Measurements from ENCODE around the gene DDX39A.
"Not testable (repeated sequence)": the region's sequence is repeated elsewhere in the genome, so short reads cannot be mapped to it uniquely, and the experiment has no call there.

The DDX39A gene

DNA sequence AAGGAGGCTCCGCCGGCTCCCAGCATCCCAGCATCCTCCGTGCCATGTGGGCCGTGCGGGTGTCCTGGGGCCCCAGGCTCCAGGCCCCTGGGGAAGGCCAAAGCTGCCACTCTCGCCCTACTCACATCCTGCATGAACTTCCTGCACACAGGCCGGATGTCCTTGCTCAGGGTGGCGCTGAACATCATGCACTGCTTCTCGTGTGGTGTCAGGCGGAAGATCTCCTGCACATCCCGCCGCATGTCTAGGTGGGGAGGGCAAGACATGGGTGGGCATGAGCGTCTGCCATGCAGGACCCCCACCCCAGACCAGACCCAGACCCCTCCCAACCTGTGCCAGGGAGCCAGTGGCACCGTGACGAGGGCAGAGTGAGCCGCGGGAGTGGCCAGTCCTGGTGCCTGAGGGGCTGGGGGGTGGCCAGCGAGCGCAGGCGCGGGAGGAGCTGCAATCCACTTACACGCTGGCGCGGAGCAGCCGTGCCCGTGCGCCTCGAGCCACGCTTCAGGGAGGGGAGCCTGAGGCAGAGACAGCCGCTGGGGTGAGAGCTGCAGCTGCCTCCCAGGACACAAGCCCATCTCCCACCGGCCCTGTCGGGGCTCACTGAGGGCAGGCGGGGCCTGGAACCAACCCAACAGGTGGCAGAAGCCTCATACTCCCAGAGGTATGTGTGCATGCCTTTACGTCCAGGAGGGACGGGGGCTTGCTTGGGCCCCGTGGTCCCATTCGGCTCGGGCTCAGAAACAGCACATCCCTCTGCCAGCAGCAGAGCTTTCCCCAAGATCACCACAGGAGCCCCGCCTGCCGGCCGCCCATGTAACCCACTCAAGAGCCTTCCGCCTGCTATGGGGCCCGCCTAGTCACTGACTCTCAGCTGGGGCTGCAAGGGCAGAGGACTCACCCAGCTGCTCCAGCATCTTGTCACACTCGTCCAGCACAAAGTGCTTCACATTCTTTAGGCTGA, 8.8 kb downstream of the DDX39A start:
- DNase-seq (ENCODE audit: extremely low spot score, insufficient read length, low read depth) (no peak), FAIRE-seq (no peak)

DNA sequence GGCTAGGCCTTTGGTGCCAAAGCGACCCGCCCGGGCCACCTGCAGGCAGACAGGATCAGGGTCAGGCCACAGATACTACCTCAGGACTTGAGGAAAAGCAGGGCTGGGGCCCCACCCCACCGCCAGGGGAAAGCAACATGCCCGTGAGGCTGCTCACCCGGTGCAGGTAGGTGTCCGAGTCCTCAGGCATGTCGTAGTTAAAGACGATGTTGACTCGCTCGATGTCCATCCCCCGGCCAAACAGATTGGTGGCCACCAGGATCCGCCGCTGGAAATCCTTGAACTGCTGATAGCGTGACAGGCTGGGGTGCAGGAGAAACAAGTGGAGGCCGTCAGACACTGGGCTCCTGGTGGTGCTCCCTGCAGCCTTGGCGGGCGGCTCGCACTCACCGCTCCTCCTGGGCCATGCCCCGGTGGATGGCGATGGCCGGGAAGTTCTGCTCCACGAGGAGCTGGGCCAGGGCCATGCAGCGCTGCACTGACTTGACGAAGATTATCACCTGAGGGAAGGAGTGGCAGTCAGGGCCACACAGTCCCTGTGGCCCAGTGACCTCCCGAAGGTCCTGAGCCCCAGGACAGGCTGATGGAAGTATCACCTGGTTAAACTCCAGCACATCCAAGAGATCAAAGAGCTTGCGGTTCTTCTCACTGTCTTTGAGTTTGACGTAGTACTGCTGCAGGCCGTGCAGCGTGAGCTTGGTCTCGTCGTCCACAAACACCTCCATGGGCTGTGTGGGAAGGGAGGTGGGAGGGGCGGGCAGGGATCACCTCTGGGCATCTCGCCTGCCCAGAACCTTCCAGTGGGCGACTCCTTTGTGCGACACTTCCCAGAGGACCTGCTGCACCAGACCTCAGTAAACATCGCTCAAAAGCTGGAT, 9.8 kb downstream of the DDX39A start:
- no peak for DNase-seq (ENCODE audit: extremely low spot score, insufficient read length, low read depth)
- FAIRE-seq = no peak

DNA sequence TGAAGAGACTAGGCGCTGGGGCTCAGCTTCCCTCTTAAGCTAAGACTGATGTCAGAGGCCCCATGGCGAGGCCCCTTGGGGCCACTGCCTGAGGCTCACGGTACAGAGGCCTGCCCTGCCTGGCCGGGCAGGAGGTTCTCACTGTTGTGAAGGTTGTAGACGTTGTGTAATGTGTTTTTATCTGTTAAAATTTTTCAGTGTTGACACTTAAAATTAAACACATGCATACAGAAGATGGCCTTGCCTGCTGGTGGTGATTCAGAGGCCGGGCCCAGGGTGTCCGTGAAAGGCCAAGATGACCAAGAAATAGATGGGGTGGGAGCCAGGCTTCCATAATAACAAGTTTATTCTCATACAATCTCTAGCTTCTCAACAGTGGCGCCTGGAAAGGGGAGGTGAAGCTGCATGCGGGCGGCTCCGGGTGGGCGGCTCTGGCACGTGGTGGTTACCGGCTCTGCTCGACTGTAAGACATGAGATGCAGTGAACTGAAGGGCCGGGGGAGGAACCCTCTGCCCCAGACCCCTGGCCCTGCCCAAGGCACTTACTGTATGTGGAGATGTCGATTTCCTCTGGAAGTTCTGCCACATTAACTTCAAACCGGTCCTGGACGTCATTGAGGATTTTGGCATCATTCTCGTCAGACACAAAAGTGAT, 10.5 kb downstream of the DDX39A start:
- no peak for DNase-seq (ENCODE audit: extremely low spot score, insufficient read length, low read depth)

DNA sequence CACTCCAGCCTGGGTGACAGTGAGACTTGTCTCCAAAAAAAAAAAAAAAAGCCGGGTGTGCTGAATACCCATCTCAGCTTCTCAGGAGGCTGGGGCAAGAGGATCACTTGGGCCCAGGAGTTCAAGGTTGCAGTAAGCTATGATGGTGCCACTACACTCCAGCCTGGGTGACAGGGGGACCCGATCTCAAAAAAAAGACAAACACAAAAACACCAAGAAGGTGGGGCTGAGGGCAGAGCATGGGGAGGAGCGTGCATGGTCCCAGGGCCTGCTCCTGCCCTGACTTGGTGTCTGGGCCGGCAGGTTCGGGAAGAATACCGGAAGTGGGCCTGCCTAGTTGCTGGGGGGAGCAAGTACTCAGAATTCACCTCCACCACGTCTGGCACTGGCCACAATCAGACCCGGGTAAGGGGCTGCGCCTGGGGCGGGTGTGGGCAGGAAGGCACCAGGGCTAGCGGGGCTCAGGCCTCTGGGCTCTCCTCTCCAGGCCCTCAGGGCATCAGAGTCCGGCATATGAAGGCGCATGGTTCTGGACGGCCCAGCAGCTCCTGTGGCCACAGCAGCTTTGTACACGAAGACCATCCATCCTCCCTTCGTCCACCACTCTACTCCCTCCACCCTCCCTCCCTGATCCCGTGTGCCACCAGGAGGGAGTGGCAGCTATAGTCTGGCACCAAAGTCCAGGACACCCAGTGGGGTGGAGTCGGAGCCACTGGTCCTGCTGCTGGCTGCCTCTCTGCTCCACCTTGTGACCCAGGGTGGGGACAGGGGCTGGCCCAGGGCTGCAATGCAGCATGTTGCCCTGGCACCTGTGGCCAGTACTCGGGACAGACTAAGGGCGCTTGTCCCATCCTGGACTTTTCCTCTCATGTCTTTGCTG, 11.3 kb downstream of the DDX39A start:
- DNase-seq (ENCODE audit: extremely low spot score, insufficient read length, low read depth) (no peak), FAIRE-seq (no peak)

More for the DNA sequence above, 10.5 kb downstream of the DDX39A start:
- no peak for FAIRE-seq

DNA sequence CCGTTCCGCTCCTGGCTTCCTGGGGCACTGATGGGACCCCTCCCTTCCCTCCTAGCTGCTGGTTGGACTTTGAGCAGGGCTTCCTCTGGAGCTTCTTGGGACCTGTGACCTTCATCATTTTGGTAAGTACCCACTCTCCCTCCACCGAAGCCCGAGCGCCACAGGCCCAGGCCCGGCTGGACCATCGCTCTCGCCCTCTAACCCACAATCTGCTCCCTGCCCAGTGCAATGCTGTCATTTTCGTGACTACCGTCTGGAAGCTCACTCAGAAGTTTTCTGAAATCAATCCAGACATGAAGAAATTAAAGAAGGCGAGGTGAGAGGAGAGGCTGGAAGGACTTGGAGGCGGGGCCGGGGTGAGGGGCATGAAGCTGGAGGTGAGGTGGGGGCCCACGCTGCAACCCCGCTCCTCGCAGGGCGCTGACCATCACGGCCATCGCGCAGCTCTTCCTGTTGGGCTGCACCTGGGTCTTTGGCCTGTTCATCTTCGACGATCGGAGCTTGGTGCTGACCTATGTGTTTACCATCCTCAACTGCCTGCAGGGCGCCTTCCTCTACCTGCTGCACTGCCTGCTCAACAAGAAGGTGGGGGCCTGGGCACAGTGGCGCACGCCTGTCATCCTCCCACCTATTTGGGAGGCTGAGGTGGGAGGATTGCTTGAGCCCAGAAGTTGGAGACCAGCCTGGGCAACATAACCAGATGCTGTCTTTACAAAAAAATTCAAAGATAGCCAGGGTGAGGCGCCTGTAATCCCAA, 12.3 kb downstream of the DDX39A start:
- FAIRE-seq (no peak), DNase-seq (ENCODE audit: extremely low spot score, insufficient read length, low read depth) (no peak)

DNA sequence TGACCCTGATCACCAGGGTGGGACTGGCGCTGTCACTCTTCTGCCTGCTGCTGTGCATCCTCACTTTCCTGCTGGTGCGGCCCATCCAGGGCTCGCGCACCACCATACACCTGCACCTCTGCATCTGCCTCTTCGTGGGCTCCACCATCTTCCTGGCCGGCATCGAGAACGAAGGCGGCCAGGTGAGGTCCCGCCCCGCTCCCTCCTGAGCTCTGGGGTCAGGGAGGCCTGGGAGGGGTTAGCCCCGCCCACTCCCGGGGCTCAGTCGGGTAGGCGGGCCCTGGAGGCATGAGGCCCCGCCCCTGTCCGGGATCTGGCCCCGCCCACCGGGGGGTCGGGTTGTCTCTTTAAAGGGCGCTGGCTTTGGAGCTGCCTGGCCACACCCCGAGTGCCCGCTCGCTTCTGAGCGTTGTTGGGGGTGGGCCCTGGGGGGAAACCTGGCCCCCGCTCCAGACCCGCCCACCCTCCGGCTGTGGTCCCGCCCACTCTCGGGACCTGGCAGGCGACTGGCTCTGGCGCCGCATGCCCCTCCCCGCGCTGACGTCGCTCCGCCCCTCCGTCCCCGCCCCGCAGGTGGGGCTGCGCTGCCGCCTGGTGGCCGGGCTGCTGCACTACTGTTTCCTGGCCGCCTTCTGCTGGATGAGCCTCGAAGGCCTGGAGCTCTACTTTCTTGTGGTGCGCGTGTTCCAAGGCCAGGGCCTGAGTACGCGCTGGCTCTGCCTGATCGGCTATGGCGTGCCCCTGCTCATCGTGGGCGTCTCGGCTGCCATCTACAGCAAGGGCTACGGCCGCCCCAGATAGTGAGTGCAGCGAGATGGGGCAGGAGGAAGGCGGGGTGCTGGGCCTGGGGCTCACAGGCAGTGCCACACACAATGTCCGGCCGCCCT, 13.1 kb downstream of the DDX39A start:
- FAIRE-seq = peak; percentile 92
- peak; percentile 95 for DNase-seq (ENCODE audit: extremely low spot score, insufficient read length, low read depth)

DNA sequence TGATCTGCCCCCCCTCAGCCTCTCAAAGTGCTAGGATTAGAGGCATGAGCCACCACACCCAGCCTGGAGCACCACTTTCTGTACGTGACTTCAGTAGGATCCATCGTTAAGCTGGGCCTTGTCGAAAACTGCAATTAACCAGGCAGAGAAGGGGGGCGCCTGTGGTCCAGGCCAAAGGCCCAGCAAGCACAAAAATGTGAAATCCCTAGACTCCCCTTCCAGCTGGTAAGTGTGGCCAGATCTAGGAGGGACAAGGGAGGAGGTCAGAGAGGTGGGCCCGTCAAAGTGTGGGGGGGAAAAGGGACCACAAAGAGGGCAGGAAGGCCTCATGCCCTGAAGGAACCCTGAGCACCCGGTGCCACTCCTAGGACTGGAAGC, 13.8 kb downstream of the DDX39A start:
- FAIRE-seq = no peak
- no peak for DNase-seq (ENCODE audit: extremely low spot score, insufficient read length, low read depth)

DNA sequence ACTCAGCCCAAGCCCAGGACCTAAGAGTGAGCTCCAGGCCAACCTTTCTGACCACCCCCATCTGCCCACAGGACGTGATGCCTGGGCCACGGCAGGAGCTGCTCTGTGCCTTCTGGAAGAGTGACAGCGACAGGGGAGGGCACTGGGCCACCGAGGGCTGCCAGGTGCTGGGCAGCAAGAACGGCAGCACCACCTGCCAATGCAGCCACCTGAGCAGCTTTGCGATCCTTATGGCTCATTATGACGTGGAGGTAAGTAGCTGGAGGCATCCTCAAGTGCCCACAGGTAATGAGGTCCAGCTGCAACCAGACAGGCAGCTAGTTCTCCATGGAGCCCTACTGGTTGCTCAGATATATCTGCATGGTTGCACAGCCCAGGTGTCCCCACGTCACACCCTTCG, 14.8 kb downstream of the DDX39A start:
- FAIRE-seq = no peak
- DNase-seq (ENCODE audit: extremely low spot score, insufficient read length, low read depth) = no peak

DNA sequence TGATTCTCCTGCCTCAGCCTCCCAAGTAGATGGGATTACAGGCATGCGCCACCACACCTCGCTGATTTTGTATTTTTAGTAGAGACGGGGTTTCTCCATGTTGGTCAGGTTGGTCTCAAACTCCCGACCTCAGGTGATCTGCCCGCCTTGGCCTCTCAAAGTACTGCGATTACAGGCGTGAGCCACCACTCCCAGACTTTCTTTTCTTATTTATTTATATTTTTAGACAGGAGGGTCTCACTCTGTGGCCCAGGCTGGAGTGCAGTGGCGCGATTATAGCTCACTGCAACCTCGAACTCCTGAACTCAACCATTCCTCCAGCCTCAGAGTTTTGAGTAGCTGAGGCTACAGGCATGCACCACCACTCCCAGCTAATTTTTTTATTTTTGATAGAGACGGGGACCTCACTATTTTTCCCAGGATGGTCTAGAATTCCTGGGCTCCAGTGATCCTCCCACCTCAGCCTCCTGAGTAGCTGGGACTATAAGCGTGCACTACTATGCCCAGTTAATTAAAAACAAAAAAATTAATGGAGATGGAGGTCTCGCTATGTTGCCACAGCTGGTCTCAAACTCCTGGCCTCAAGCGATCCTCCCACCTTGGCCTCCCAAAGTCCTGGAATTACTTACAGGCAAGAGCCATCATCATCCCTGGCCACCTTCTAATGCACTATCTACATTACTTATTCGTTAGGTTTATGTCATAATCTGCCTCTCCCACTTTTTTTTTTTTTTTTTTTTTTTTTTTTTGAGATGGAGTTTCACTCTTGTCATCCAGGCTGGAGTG, 15.8 kb downstream of the DDX39A start:
- not testable (repeated sequence) for DNase-seq (ENCODE audit: extremely low spot score, insufficient read length, low read depth); FAIRE-seq

DNA sequence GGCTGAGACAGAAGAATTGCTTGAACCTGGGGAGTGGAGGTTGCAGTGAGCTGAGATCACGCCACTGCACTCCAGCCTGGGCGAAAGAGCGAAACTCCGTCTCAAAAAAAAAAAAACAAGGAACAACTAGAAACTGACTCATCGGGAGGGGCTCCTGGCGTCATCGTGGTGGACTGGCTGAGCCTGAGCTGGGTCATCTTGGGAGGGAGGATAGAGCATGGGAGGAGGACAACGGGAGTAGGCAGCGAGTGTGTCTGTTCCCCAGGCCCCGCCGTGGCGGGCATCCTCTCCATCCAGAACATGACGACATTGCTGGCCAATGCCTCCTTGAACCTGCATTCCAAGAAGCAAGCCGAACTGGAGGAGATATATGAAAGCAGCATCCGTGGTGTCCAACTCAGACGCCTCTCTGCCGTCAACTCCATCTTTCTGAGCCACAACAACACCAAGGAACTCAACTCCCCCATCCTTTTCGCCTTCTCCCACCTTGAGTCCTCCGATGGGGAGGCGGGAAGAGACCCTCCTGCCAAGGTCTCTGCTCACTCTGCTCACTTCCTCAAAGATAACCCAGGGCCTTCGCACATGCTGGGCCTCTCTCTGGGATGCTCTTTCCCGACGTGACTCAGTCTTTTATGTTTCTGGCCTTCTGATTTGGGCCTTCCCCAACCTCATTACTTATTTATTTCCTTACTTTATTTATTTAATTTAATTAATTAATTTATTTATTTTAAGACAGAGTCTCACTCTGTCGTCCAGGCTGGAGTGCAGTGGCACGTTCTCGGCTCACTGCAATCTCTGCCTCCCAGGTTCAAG, 16.6 kb downstream of the DDX39A start:
- no peak for DNase-seq (ENCODE audit: extremely low spot score, insufficient read length, low read depth)
- FAIRE-seq = no peak

DNA sequence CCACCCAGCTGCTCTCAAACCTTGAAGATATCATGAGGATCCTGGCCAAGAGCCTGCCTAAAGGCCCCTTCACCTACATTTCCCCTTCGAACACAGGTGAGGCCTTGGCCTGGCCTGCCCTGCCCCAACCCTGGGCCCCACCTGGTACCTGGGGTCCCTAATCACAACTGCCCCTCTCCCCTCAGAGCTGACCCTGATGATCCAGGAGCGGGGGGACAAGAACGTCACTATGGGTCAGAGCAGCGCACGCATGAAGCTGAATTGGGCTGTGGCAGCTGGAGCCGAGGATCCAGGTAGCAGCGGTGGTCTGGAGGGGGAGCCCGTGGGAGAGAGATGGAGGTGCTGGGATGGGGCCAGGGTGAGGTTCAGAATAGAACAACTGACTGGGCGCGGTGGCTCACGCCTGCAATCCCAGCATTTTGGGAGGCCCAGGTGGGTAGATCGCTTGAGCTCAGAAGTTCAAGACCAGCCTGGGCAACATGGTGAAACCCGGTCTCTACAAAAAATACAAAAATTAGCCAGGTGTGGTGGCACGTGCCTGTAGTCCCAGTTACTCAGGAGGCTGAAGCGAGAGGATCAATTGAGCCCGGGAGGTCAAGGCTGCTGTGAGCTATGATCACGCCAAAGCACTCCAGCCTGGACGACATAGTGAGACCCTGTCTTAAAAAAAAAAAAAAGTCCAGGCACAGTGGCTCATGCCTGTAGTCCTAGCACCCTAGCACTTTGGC, 17.5 kb downstream of the DDX39A start:
- DNase-seq (ENCODE audit: extremely low spot score, insufficient read length, low read depth) = no peak
- no peak for FAIRE-seq

DNA sequence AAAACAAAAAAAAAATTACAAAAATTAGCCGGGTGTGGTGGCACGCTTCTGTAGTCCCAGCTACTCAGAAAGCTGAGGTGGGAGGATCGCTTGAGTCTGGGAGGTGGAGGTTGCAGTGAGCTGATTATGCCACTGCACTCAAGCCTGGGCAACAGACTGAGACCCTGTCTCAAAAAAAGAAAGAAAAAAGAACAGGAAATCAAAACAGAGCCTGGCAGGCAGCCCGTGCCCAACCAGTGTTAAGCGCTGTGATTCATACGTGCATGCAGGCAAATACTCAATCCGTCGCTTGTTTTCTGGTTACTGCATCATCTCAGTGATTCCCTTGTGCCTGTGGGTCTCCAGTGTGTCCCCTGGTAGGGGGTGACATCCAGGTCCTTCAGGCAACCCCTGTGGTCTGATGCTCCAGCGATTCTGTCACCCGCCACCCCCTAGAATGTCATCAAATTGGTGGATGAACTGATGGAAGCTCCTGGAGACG, 18.1 kb downstream of the DDX39A start:
- no peak for FAIRE-seq
- DNase-seq (ENCODE audit: extremely low spot score, insufficient read length, low read depth) = no peak

DNA sequence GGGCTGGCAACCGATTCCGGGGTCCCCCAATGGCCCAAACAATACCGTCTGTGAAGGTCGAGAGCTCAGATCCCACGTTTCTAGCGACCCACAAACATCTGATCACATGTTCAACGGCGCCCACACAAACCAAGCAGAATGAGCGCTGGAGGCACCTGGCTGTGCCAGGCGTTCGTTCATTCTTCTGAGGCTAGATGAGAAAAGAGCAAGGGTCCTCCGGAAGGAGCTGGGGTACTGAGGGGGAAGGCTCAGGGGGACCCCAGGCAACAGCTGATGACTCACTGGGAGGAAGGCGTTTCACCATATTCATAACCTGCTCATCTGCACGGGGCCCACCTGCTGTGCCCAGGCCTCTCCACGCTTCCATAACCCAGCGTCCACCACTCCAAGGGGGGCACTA, 22.0 kb downstream of the DDX39A start:
- DNase-seq (ENCODE audit: extremely low spot score, insufficient read length, low read depth); FAIRE-seq: not testable (repeated sequence)

DNA sequence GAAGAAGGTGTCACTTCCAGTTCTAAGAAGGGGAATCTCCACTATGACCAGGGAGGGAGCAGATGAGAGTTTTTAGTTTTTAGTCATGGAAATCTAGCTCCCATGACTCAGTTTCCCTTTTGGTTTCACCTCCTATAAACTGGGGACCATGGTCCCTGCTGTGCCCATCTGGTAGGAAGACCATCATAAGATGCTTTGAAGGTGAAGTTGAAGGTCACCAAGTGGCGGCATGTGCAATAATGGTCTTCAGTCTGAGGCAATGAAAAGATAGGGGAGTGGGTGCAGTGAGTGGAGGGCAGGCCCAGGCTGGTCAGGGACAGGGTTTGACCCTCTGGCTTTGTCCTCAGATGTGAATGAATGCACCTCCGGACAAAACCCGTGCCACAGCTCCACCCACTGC, 22.4 kb downstream of the DDX39A start:
- DNase-seq (ENCODE audit: extremely low spot score, insufficient read length, low read depth); FAIRE-seq: not testable (repeated sequence)

DNA sequence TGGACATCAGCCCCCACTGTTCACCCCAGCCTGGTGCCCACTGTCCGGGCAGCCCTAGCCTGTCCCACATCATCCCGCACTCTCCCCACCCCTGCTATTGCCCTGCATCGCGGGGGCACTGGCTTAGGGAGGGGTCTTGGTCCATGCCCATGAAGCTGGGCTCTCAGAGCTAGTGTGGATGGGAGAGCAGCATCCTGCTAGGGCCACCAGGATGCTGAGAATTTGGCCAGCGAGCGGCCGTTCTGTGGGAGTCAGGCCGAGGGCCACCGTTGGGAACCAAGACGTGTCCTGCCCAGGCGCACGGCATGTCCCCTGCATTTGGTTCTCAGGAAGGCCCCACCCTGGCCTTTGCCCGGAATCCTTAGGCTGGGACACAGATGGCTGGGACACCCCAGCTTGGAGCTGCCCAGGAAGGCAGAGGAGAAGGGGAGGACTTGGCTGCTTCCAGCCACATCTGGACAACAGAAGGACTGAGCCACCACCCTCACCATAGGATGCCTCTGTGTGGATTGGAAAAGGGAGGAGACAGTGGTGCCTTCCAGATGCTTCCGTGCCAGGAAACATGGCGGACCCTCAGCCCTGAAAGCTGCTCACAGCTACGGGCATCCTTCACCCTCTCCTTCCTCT, 23.3 kb downstream of the DDX39A start:
- DNase-seq (ENCODE audit: extremely low spot score, insufficient read length, low read depth) = no peak
- FAIRE-seq = no peak
